CD4-positive, CD25-positive, alpha-beta regulatory T cell (primary cell): ENCODE data around the gene CBX4. TPM values are rescaled to one million over a fixed set of nuclear protein-coding genes. Genes with fewer than 3 reads are reported as not detected.

Experiments used
- ATAC-seq, 2 donors: fragments of 150-1000 bp; cut with Tn5 transposase; one replicate each; pipeline ENCODE4 v1.10.0; 2021; ENCODE audit warnings: low read depth in 2 of 2, moderate number of reproducible peaks in 2 of 2, moderate library complexity in 1 of 2
- DNase-seq, 3 donors: peaks; one replicate each; pipeline versions ENCODE4 v3.0.0 to v3.0.0-alpha.2; 2012 to 2022; ENCODE audit warnings: mixed read lengths in 1 of 3
- H3K27ac ChIP-seq: one replicate; pipeline ENCODE4 v1.7.0; 2013; ENCODE audit warnings: mild to moderate bottlenecking, low read length; ENCODE audit not compliant: insufficient read depth, poor library complexity, severe bottlenecking
- H3K27me3 ChIP-seq: one replicate; pipeline ENCODE4 v1.7.0; 2013; ENCODE audit warnings: low read length; ENCODE audit not compliant: control insufficient read depth, insufficient read depth
- H3K36me3 ChIP-seq: one replicate; pipeline ENCODE4 v1.7.0; 2013; ENCODE audit warnings: mild to moderate bottlenecking, low read length, moderate library complexity; ENCODE audit not compliant: control insufficient read depth, insufficient read depth
- H3K4me1 ChIP-seq: 2 replicates; pipeline ENCODE4 v1.7.0; 2013; ENCODE audit warnings: mild to moderate bottlenecking, low read length; ENCODE audit not compliant: insufficient read depth, control insufficient read depth, poor library complexity, severe bottlenecking
- H3K4me3 ChIP-seq: one replicate; pipeline ENCODE4 v1.7.0; 2013; ENCODE audit warnings: low read depth, mild to moderate bottlenecking, low read length, moderate library complexity
- H3K9me3 ChIP-seq, 2 experiments: 1 replicate in 1 of 2; 2 replicates in 1 of 2; pipeline ENCODE4 v1.7.0; 2013; ENCODE audit warnings: low read length in 2 of 2, mild to moderate bottlenecking in 1 of 2, moderate library complexity in 1 of 2; ENCODE audit not compliant: control insufficient read depth in 2 of 2
- H3K27ac Mint-ChIP-seq, 3 donors: one replicate each; pipeline ENCODE4 v1.8.0; 2020 to 2022; ENCODE audit warnings: mild to moderate bottlenecking in 3 of 3, mixed read lengths in 3 of 3, moderate library complexity in 2 of 3
- H3K27me3 Mint-ChIP-seq: one replicate; pipeline ENCODE4 v1.8.0; 2022; ENCODE audit warnings: mild to moderate bottlenecking, mixed read lengths
- H3K36me3 Mint-ChIP-seq: one replicate; pipeline ENCODE4 v1.8.0; 2020; ENCODE audit warnings: mixed read lengths
- H3K4me1 Mint-ChIP-seq, 4 donors: one replicate each; pipeline ENCODE4 v1.8.0; 2020 to 2022; ENCODE audit warnings: mixed read lengths in 4 of 4, mild to moderate bottlenecking in 1 of 4
- H3K4me3 Mint-ChIP-seq, 4 donors: one replicate each; pipeline ENCODE4 v1.8.0; 2020 to 2022; ENCODE audit warnings: mild to moderate bottlenecking in 4 of 4, mixed read lengths in 4 of 4, moderate library complexity in 3 of 4
- H3K9me3 Mint-ChIP-seq, 7 donors: one replicate each; pipeline ENCODE4 v1.8.0; 2020 to 2022; ENCODE audit warnings: mixed read lengths in 7 of 7, mild to moderate bottlenecking in 3 of 7, moderate library complexity in 2 of 7
- polyA plus RNA-seq, 4 donors: library from polyadenylated mRNA; unstranded; fragments of 300-500 nt; fragmentation: Illumina TruSeq; gene quantifications; one replicate each; pipeline ENCODE4 v1.2.3, GENCODE V29; 2021
- total RNA-seq: library from RNA; stranded (reverse); gene quantifications from one replicate; pipeline ENCODE4 v1.2.3, GENCODE V29; 2022

CBX4 gene
- total and polyA plus RNA-seq, 5 donors from 2014 or later, result 2.9 to 137 (median 5.9) TPM

- no peaks in the 10 kb centered on the region for H3K9me3 ChIP-seq
- no peak overlapping the region for H3K27ac ChIP-seq
- H3K4me1 ChIP-seq, result peaks cover 46% of the 10 kb centered on the region
- no peaks in the 10 kb centered on the region for H3K36me3 Mint-ChIP-seq
- H3K9me3 Mint-ChIP-seq, result peaks cover 0 to 7% (median 0%) of the 10 kb centered on the region in 7 donors
- peak overlapping the region in 1 of 3 donors; percentile 74 for H3K27ac Mint-ChIP-seq
- no peak overlapping the region for H3K4me3 ChIP-seq
- DNase-seq, result no peak
- H3K27me3 ChIP-seq, result peaks cover 21% of the 10 kb centered on the region
- H3K4me1 Mint-ChIP-seq, result peaks cover 0 to 31% (median 17%) of the 10 kb centered on the region in 4 donors
- no peaks in the 10 kb centered on the region for H3K36me3 ChIP-seq
- H3K27me3 Mint-ChIP-seq, result peaks cover 62% of the 10 kb centered on the region
- no peak for ATAC-seq
- H3K4me3 Mint-ChIP-seq, result peak overlapping the region; percentile 65 to 92 (median 69)
These were observed 24.9 kb downstream of the CBX4 start for GRCh38 chr17:79814127-79814973.

GRCh38 chr17:79813297-79814126 lies 25.7 kb downstream of the CBX4 start:
- Mint-ChIP-seq H3K9me3 (peaks cover 0 to 10% (median 0%) of the 10 kb centered on the region in 7 donors), H3K36me3 (no peaks in the 10 kb centered on the region), H3K27me3 (peaks cover 65% of the 10 kb centered on the region), H3K27ac (no peak overlapping the region), H3K4me1 (peaks cover 0 to 39% (median 17%) of the 10 kb centered on the region in 4 donors), H3K4me3 (peak overlapping the region in 1 of 4 donors; percentile 74)
- ATAC-seq (no peak), DNase-seq (no peak)
- H3K36me3 ChIP-seq, result no peaks in the 10 kb centered on the region
- H3K4me1 ChIP-seq, result peaks cover 46% of the 10 kb centered on the region
- H3K27me3 ChIP-seq, result peaks cover 30% of the 10 kb centered on the region
- H3K27ac ChIP-seq, result no peak overlapping the region
- no peak overlapping the region for H3K4me3 ChIP-seq
- no peaks in the 10 kb centered on the region for H3K9me3 ChIP-seq

- H3K27ac Mint-ChIP-seq, result peak overlapping the region in 1 of 3 donors; percentile 82
- H3K9me3 ChIP-seq, result no peaks in the 10 kb centered on the region
These were observed 26.6 kb downstream of the CBX4 start for GRCh38 chr17:79812353-79813258.

GRCh38 chr17:79811868-79812352 lies 27.3 kb downstream of the CBX4 start:
- Mint-ChIP-seq H3K27ac (peak overlapping the region in 1 of 3 donors; percentile 66), H3K27me3 (peaks cover 74% of the 10 kb centered on the region), H3K4me1 (peaks cover 0 to 41% (median 18%) of the 10 kb centered on the region in 4 donors), H3K4me3 (peak overlapping the region; percentile 51 to 74 (median 74)), H3K36me3 (no peaks in the 10 kb centered on the region), H3K9me3 (peaks cover 0 to 10% (median 0%) of the 10 kb centered on the region in 7 donors)
- DNase-seq, result no peak
- no peaks in the 10 kb centered on the region for H3K36me3 ChIP-seq
- no peaks in the 10 kb centered on the region for H3K9me3 ChIP-seq
- no peak overlapping the region for H3K27ac ChIP-seq
- no peak for ATAC-seq
- peaks cover 46% of the 10 kb centered on the region for H3K4me1 ChIP-seq
- H3K27me3 ChIP-seq, result peaks cover 37% of the 10 kb centered on the region
- H3K4me3 ChIP-seq, result no peak overlapping the region

More at GRCh38 chr17:79812353-79813258, 26.6 kb downstream of the CBX4 start:
- Mint-ChIP-seq H3K4me1 (peaks cover 0 to 39% (median 16%) of the 10 kb centered on the region in 4 donors), H3K36me3 (no peaks in the 10 kb centered on the region), H3K4me3 (peak overlapping the region; percentile 73 to 82 (median 74)), H3K9me3 (peaks cover 0 to 10% (median 0%) of the 10 kb centered on the region in 7 donors), H3K27me3 (peaks cover 71% of the 10 kb centered on the region)
- peaks cover 46% of the 10 kb centered on the region for H3K4me1 ChIP-seq
- no peak for ATAC-seq
- H3K27ac ChIP-seq, result no peak overlapping the region
- no peaks in the 10 kb centered on the region for H3K36me3 ChIP-seq
- no peak for DNase-seq
- no peak overlapping the region for H3K4me3 ChIP-seq
- H3K27me3 ChIP-seq, result peaks cover 36% of the 10 kb centered on the region

- peaks cover 0 to 12% (median 0%) of the 10 kb centered on the region in 7 donors for H3K9me3 Mint-ChIP-seq
- H3K27me3 Mint-ChIP-seq, result peaks cover 74% of the 10 kb centered on the region
- Histone ChIP-seq H3K36me3 (no peaks in the 10 kb centered on the region), H3K9me3 (no peaks in the 10 kb centered on the region), H3K4me1 (peaks cover 46% of the 10 kb centered on the region), H3K4me3 (no peak overlapping the region), H3K27ac (no peak overlapping the region), H3K27me3 (peaks cover 36% of the 10 kb centered on the region)
- H3K36me3 Mint-ChIP-seq, result no peaks in the 10 kb centered on the region
- peak overlapping the region; percentile 43 to 74 (median 74) for H3K4me3 Mint-ChIP-seq
- peaks cover 0 to 39% (median 17%) of the 10 kb centered on the region in 4 donors for H3K4me1 Mint-ChIP-seq
- peak in 1 of 3 donors; percentile 56 for DNase-seq
- peak overlapping the region in 1 of 3 donors; percentile 85 for H3K27ac Mint-ChIP-seq
- no peak for ATAC-seq
These were observed 28.0 kb downstream of the CBX4 start for GRCh38 chr17:79811011-79811867.

- Mint-ChIP-seq H3K27ac (peak overlapping the region in 1 of 3 donors; percentile 85), H3K27me3 (peaks cover 79% of the 10 kb centered on the region), H3K9me3 (peaks cover 0 to 12% (median 0%) of the 10 kb centered on the region in 7 donors), H3K4me1 (peaks cover 0 to 41% (median 16%) of the 10 kb centered on the region in 4 donors), H3K36me3 (no peaks in the 10 kb centered on the region), H3K4me3 (peak overlapping the region; percentile 39 to 83 (median 52))
- Histone ChIP-seq H3K27ac (no peak overlapping the region), H3K9me3 (no peaks in the 10 kb centered on the region), H3K27me3 (peaks cover 40% of the 10 kb centered on the region), H3K4me1 (peaks cover 45% of the 10 kb centered on the region), H3K4me3 (no peak overlapping the region), H3K36me3 (no peaks in the 10 kb centered on the region)
- peak; percentile 89 to 93 for ATAC-seq
- peak; percentile 78 to 88 (median 80) for DNase-seq
These were observed 28.9 kb downstream of the CBX4 start for GRCh38 chr17:79810130-79811010.
